Activated CD4-positive, alpha-beta T cell treated with anti-CD3 and anti-CD28 coated beads for 36 hours (primary cell): ENCODE results near the gene ZBTB1. TPM values are rescaled to one million over a fixed set of nuclear protein-coding genes. Genes with fewer than 3 reads are reported as not detected.
"Not testable (repeated sequence)": the region's sequence is repeated elsewhere in the genome, so short reads cannot be mapped to it uniquely, and the experiment has no call there.

Experiments
- ATAC-seq: fragments of 200-7000 bp; cut with Tn5 transposase; one replicate; pipeline ENCODE4 v1.10.0; 2021; ENCODE audit warnings: mild to moderate bottlenecking, moderate library complexity
- CTCF ChIA-PET: fragments of 350-600 bp; sonication (Branson Sonifier 250); formaldehyde crosslinking; loops from one replicate; lab custom pipeline; 2021; ENCODE audit warnings: antibody characterized with exemption; lab: Charles Lee
- POLR2A ChIA-PET: fragments of 350-600 bp; sonication (Branson Sonifier 250); formaldehyde crosslinking; loops from one replicate; lab custom pipeline; 2021; ENCODE audit warnings: antibody characterized with exemption, inconsistent platforms; lab: Charles Lee
- DNase-seq: peaks from one replicate; pipeline ENCODE4 v3.0.0-alpha.2; 2020
- H3K27ac Mint-ChIP-seq: one replicate; pipeline ENCODE4 v1.8.0; 2021; ENCODE audit warnings: mixed read lengths
- H3K27me3 Mint-ChIP-seq: one replicate; pipeline ENCODE4 v1.8.0; 2021; ENCODE audit warnings: mixed read lengths
- H3K36me3 Mint-ChIP-seq: one replicate; pipeline ENCODE4 v1.8.0; 2021; ENCODE audit warnings: low read depth, mixed read lengths
- H3K4me1 Mint-ChIP-seq: one replicate; pipeline ENCODE4 v1.8.0; 2021; ENCODE audit warnings: mixed read lengths
- H3K4me3 Mint-ChIP-seq: one replicate; pipeline ENCODE4 v1.8.0; 2021; ENCODE audit warnings: mild to moderate bottlenecking, moderate library complexity, mixed read lengths
- H3K9me3 Mint-ChIP-seq: one replicate; pipeline ENCODE4 v1.8.0; 2021; ENCODE audit warnings: low read depth, mixed read lengths
- intact Hi-C, 2 experiments: fragments of 100-400 bp; cut with DNase I in 1 of 2; cut with micrococcal nuclease in 1 of 2; formaldehyde crosslinking; loops; one replicate each; pipeline versions ENCODE4 v1.14.2 to v1.15.1; 2022 to 2024; cut with DNase I, micrococcal nuclease
- total RNA-seq, 2 experiments: library from RNA; stranded (reverse); gene quantifications; one replicate each; pipeline ENCODE4 v1.2.3, GENCODE V29; 2021

Gene ZBTB1
- total RNA-seq, 2 experiments from 2014 or later: 41.4 to 45.0 TPM

DNA sequence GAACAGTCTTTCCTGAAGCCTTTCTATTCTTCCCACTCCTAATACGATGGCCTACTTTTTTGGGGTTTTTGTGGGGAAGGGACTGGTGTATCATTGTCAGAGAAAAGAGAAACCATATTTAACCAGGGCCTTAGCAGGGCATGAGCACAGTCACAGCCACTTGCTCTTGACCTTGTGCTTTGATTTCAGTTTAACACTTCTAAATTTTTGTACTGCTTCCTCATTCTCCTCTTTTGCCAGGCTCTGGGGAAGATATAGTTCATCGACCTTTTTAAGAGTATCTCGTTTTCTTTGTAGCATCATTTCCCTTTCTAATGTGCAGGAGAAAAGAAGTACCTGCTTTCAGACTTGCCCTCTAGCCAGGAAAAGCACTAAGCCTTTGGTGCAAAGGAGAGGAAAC lies 2.2 kb downstream of the ZBTB1 start:
- no peaks in the 10 kb centered on the region for H3K9me3 Mint-ChIP-seq
- H3K4me1 Mint-ChIP-seq: peaks cover 60% of the 10 kb centered on the region
- no peaks in the 10 kb centered on the region for H3K27me3 Mint-ChIP-seq
- CTCF ChIA-PET: no interaction called here
- intact Hi-C loops: loop anchor here (5.0 to 10.0 kb wide), 6 partner anchors 642 to 1032 kb away; partner anchors contain the start of genes FUT8 (in 1 of the 2), PPP2R5E (in 1 of the 2), SGPP1 (in 1 of the 2) and WDR89 (in 1 of the 2)
- POLR2A ChIA-PET: no interaction called here
- H3K36me3 Mint-ChIP-seq: peaks cover 45% of the 10 kb centered on the region
- ATAC-seq (no peak), DNase-seq (no peak)
- peak overlapping the region; percentile 95 for H3K27ac Mint-ChIP-seq
- H3K4me3 Mint-ChIP-seq: peak overlapping the region; percentile 98

DNA sequence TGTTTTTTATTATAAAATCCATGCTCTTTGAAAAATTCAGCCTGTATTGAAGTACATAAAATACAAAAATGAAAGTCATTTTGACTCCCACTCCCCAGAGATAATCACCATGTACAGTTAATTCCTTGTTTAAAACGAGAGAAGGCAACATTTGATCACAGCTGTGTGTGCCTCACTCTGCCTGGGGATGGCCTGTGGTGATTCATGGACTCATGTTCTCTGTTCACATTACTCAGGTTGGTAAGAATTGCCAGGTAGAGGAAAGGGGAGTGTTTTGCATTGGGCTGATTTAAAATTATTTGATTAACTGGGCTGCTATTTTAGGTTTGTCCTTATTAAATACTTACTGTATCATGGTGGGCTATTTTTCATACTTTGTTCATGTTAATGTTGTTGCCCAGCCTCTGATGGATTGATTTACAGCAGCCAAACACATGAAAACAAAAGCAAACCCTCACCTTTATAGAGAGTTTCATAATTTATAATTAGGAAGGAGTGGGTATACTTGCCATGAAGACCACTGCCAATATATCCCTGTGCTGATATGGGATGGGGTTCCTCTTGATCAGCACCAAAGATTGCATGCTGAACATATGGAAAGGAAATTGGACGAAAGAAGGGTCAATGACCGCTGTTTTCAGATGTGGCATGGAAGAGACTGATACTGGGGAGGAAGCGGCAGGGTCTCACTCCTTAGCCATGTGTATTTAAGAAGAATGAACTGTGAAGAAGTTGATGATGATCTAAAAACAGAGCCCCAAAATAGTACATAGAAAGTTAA lies 3.0 kb downstream of the ZBTB1 start:
- peaks cover 62% of the 10 kb centered on the region for H3K4me1 Mint-ChIP-seq
- peak overlapping the region; percentile 95 for H3K27ac Mint-ChIP-seq
- POLR2A ChIA-PET: interaction anchor here (0.7 to 1.5 kb wide), 4 partner anchors 33 to 707 kb away, joined by 3 to 5 read pairs (median 4); partner anchors contain the start of genes HSPA2 and MTHFD1
- DNase-seq: peak; percentile 73
- ATAC-seq: peak; percentile 9
- no peaks in the 10 kb centered on the region for H3K9me3 Mint-ChIP-seq
- H3K4me3 Mint-ChIP-seq: peak overlapping the region; percentile 98
- H3K27me3 Mint-ChIP-seq: no peaks in the 10 kb centered on the region
- CTCF ChIA-PET: interaction anchor here (0.6 to 1.3 kb wide), 4 partner anchors 11 to 41 kb away, joined by 3 read pairs; no protein-coding TSS in a partner anchor
- intact Hi-C loops: loop anchor here (5.0 to 10.0 kb wide), 6 partner anchors 643 to 1033 kb away; partner anchors contain the start of genes FUT8 (in 1 of the 2), PPP2R5E (in 1 of the 2), SGPP1 (in 1 of the 2) and WDR89 (in 1 of the 2)
- peaks cover 37% of the 10 kb centered on the region for H3K36me3 Mint-ChIP-seq

DNA sequence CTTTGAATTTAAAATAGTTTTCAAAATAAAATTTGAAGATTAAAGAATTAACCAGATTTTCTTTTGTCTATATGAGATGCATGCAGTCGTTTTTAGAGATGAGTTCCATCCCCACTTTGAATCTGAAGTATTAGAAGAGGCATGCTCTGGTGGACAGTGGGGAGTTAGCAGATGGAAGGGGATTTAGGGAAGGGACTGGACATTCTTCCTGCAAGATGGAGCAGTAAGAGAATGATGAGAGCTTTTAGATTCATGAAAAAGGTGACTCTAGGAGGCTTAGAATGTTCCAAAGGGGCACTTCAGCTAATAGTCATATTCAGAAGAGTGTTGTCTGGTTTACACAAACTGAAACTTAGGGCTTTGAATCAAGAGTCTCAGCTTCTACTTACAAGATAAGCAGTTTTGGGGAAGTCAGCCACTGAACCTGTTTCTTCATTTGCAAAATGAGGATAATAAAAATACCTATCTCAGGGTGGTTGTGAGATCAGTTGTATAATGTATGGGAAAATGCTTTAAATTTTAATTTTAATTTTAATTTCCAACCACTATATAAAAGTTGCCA lies 3.7 kb downstream of the ZBTB1 start:
- intact Hi-C loops: loop anchor here (5.0 to 10.0 kb wide), 6 partner anchors 643 to 1033 kb away; partner anchors contain the start of genes FUT8 (in 1 of the 2), PPP2R5E (in 1 of the 2), SGPP1 (in 1 of the 2) and WDR89 (in 1 of the 2)
- Mint-ChIP-seq H3K36me3 (peaks cover 33% of the 10 kb centered on the region), H3K9me3 (no peaks in the 10 kb centered on the region), H3K4me3 (peak overlapping the region; percentile 98), H3K27me3 (no peaks in the 10 kb centered on the region), H3K27ac (peak overlapping the region; percentile 95), H3K4me1 (peaks cover 62% of the 10 kb centered on the region)
- POLR2A ChIA-PET: interaction anchor here (0.8 to 1.5 kb wide), 3 partner anchors 32 to 120 kb away, joined by 3 to 5 read pairs (median 4); partner anchors contain the start of genes HSPA2 and MTHFD1
- CTCF ChIA-PET: interaction anchor here (0.6 to 1.3 kb wide), 8 partner anchors 12 to 79 kb away, joined by 3 to 4 read pairs (median 3); partner anchors contain the start of gene HSPA2
- DNase-seq (no peak), ATAC-seq (no peak)

DNA sequence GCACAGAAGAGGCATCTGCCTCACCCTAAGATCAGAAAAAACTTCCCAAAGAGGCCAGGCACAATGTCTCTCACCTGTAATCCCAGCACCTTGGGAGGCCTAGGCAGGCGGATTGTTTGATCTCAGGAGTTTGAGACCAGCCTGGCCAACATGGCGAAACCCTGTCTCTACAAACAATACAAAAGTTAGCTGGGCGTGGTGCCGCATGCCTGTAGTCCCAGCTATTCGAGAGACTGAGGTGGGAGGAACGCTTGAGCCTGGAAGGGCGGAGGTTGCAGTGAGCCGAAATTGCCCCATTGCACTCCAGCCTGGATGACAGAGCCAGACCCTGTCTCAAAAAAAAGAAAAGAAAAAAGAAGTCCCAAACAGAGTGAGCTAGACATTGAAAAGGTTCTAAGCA lies 4.5 kb downstream of the ZBTB1 start:
- Mint-ChIP-seq H3K27ac (peak overlapping the region; percentile 85), H3K4me1 (peaks cover 66% of the 10 kb centered on the region), H3K27me3 (no peaks in the 10 kb centered on the region), H3K36me3 (peaks cover 33% of the 10 kb centered on the region), H3K9me3 (no peaks in the 10 kb centered on the region), H3K4me3 (peak overlapping the region; percentile 24)
- ChIA-PET CTCF (interaction anchor here (0.7 to 2.8 kb wide), 7 partner anchors 12 to 165 kb away, joined by 3 to 20 read pairs (median 3); partner anchors contain the start of gene HSPA2), POLR2A (interaction anchor here (1.5 kb wide), 1 partner anchor 32 kb away, joined by 4 read pairs; the partner anchor contains the start of gene HSPA2)
- DNase-seq (no peak), ATAC-seq (no peak)
- intact Hi-C loops: loop anchor here (5.0 to 10.0 kb wide), 6 partner anchors 644 to 1034 kb away; partner anchors contain the start of genes FUT8 (in 1 of the 2), PPP2R5E (in 1 of the 2), SGPP1 (in 1 of the 2) and WDR89 (in 1 of the 2)

DNA sequence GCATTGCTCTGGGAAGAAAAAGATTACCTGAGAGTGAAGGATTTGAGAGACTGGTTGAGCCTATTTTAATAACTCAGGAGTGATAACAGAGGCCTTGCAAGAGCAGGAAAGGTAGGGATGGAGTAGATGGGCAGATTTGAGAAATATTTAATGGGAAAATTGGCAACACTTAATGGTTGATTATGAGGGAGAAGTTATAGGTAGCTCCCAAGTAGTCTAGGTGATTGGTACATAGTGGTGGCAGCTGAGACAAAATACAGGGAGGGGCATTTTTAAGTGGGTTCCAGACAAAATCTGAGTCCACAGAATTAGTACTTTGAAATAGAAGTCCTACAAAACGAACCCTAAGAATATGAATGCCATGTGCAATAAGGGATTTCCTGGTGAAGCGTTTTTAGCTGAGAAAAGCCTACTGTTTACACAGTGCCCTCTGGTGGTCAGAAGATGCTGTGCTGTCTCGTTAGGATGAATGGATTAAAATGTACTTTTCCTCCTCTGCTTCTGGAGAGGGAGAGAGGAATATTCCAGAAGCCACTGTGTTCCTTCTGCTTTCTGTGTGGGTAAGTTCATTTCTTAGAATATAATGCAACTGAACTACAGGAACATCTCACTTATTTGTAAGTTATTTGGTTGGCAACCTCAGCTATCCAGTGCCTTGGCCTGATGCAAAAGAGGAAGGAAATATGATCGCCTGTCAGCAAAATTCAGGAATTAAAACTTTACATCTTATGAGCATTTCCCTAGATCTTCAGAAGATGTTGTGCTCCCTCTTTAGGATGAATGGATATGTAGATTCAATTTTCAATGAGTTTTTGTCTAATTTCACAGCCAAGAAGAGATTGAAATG lies 6.5 kb downstream of the ZBTB1 start:
- peak; percentile 76 for DNase-seq
- intact Hi-C loops: loop anchor here (1.0 to 2.0 kb wide), 3 partner anchors 44 to 167 kb away; no protein-coding TSS in a partner anchor
- Mint-ChIP-seq H3K4me1 (peaks cover 73% of the 10 kb centered on the region), H3K9me3 (no peaks in the 10 kb centered on the region), H3K36me3 (peaks cover 24% of the 10 kb centered on the region), H3K4me3 (peak overlapping the region; percentile 24), H3K27me3 (no peaks in the 10 kb centered on the region), H3K27ac (peak overlapping the region; percentile 85)
- ChIA-PET CTCF (interaction anchor here (0.6 to 2.8 kb wide), 29 partner anchors 9 to 171 kb away, joined by 3 to 34 read pairs (median 6); partner anchors contain the start of genes HSPA2 and MTHFD1), POLR2A (interaction anchor here (0.9 to 1.2 kb wide), 3 partner anchors 9 to 124 kb away, joined by 3 to 8 read pairs (median 3); partner anchors contain the start of gene HSPA2)
- no peak for ATAC-seq

DNA sequence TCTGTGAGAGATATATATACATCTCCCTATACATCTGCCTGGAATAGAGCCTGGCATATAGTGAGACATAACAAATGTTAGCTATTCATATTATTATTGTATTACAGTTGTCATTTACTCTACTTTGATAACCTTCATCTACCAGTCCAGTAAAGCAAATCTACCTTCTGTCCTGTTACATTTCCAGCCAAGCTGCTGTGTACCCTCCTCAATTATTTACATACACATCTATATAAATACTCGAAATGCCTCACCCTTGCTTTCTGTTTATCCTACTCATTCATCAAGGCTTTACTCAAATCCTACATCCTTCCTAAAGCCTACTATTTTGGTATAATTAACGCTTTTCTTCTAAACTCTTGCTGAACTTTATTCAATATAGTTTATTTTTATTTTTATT lies 8.7 kb downstream of the ZBTB1 start:
- CTCF ChIA-PET: interaction anchor here (1.2 kb wide), 1 partner anchor 10 kb away, joined by 3 read pairs; the partner anchor contains the start of gene ZBTB25
- Mint-ChIP-seq H3K4me1 (peaks cover 70% of the 10 kb centered on the region), H3K36me3 (peaks cover 16% of the 10 kb centered on the region), H3K27ac (no peak overlapping the region), H3K27me3 (no peaks in the 10 kb centered on the region), H3K9me3 (no peaks in the 10 kb centered on the region), H3K4me3 (no peak overlapping the region)
- ATAC-seq (no peak), DNase-seq (no peak)
- intact Hi-C loops: no loop called here
- POLR2A ChIA-PET: no interaction called here

DNA sequence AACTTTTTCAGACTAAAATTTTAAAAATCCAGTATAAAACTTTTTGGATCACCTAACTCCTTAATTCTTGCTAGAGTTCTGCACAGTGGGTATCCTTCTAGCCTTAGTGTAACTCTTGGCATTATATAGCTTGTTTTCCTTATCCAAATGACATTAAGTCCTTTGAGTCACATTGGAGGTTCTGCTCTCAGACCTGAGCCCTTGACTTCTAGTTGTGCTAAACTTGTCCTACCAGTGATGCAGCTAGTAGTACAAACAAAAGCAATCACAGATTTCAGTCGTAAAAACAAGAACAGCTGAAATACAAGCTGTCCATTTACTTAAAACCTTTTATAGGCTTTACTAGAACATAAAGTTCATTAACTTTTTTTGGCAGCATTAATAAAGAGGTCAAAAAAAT lies 10.5 kb downstream of the ZBTB1 start:
- intact Hi-C loops: no loop called here
- POLR2A ChIA-PET: interaction anchor here (0.8 kb wide), 1 partner anchor 18 kb away, joined by 3 read pairs; no protein-coding TSS in a partner anchor
- CTCF ChIA-PET: interaction anchor here (0.5 to 1.9 kb wide), 9 partner anchors 9 to 171 kb away, joined by 3 to 7 read pairs (median 4); no protein-coding TSS in a partner anchor
- Mint-ChIP-seq H3K27ac (peak overlapping the region; percentile 31), H3K36me3 (peaks cover 10% of the 10 kb centered on the region), H3K9me3 (no peaks in the 10 kb centered on the region), H3K4me3 (no peak overlapping the region), H3K4me1 (peaks cover 53% of the 10 kb centered on the region), H3K27me3 (no peaks in the 10 kb centered on the region)
- no peak for DNase-seq
- no peak for ATAC-seq

DNA sequence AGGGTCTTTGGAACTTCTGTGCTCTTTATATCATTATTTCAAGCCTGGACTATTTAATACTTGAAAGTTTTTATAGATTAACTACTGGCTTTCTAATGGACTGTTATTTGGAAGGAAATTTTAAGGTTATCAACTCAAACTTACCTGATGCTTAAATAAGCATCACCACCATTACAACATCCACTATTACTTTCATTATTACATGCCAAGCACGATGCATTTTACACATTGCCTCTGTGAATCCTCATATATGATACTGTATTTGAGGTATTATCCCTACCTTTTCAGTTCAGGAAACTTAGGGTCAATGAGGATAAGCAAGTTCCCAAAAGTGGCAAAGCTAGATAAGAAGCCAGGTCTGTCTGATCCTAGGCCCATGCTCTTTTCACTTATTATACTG lies 12.4 kb downstream of the ZBTB1 start:
- DNase-seq: no peak
- Mint-ChIP-seq H3K27me3 (no peaks in the 10 kb centered on the region), H3K4me3 (no peak overlapping the region), H3K36me3 (peaks cover 5% of the 10 kb centered on the region), H3K27ac (peak overlapping the region; percentile 6), H3K9me3 (no peaks in the 10 kb centered on the region), H3K4me1 (peaks cover 43% of the 10 kb centered on the region)
- POLR2A ChIA-PET: no interaction called here
- intact Hi-C loops: no loop called here
- ATAC-seq: no peak
- CTCF ChIA-PET: interaction anchor here (1.0 kb wide), 1 partner anchor 38 kb away, joined by 3 read pairs; no protein-coding TSS in a partner anchor

DNA sequence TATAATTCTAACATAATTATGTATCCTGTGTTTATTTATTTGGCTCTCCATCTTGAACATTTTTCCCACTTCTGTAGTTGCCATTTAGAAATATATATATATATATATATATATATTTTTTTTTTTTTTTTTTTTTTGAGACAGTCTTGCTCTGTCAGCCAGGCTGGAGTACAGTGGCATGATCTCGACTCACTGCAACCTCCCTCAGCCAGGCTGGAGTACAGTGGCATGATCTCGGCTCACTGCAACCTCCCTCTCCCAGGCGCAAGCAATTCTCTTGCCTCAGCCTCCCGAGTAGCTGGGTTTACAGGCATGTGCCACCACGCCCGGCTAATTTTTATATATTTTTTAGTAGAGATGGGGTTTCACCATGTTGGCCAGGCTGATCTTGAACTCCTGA lies 13.1 kb downstream of the ZBTB1 start:
- H3K36me3 Mint-ChIP-seq, ATAC-seq, H3K27ac Mint-ChIP-seq, H3K9me3 Mint-ChIP-seq, POLR2A ChIA-PET, CTCF ChIA-PET, DNase-seq, H3K4me3 Mint-ChIP-seq, intact Hi-C loops, H3K27me3 Mint-ChIP-seq: not testable (repeated sequence)
- H3K4me1 Mint-ChIP-seq: peaks cover 40% of the 10 kb centered on the region

DNA sequence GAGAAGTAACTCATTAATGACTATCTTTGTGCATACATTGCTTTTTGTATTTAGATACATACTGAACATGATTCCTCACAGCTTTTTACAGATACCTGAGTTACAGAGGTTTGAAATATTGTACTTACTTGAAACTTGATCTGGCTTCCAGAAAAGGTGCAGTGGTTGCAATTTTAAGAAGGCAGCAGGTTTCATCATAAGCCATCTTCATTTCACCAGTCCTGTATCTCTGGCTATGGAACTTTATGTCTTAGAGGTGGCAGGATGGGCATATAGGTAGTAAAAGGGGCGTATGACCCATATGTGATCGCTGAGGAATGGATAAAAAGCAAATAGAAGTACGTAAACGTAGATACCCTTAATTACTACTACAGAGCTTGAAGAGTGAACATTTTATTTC lies 13.7 kb downstream of the ZBTB1 start:
- no peak overlapping the region for H3K4me3 Mint-ChIP-seq
- H3K27ac Mint-ChIP-seq: peak overlapping the region; percentile 47
- H3K27me3 Mint-ChIP-seq: no peaks in the 10 kb centered on the region
- no peaks in the 10 kb centered on the region for H3K9me3 Mint-ChIP-seq
- DNase-seq (no peak), ATAC-seq (no peak)
- H3K36me3 Mint-ChIP-seq: peaks cover 5% of the 10 kb centered on the region
- POLR2A ChIA-PET: no interaction called here
- H3K4me1 Mint-ChIP-seq: peaks cover 40% of the 10 kb centered on the region
- CTCF ChIA-PET: no interaction called here
- intact Hi-C loops: no loop called here
